B cell (primary cell): ENCODE data around the gene SPATA2L. TPM values are rescaled to one million over a fixed set of nuclear protein-coding genes. Genes with fewer than 3 reads are reported as not detected.
"Not testable (repeated sequence)": the region's sequence is repeated elsewhere in the genome, so short reads cannot be mapped to it uniquely, and the experiment has no call there.

Experiments
- ATAC-seq: fragments of 200-7000 bp; cut with Tn5 transposase; one replicate; pipeline ENCODE4 v1.10.0; 2021; ENCODE audit warnings: low read depth, mild to moderate bottlenecking, moderate number of reproducible peaks, moderate library complexity
- CTCF ChIA-PET: fragments of 350-600 bp; sonication (Branson Sonifier 250); formaldehyde crosslinking; loops from one replicate; lab custom pipeline; 2021; ENCODE audit warnings: antibody characterized with exemption, inconsistent platforms; lab: Charles Lee
- POLR2A ChIA-PET: fragments of 350-600 bp; sonication (Branson Sonifier 250); formaldehyde crosslinking; loops from one replicate; lab custom pipeline; 2021; ENCODE audit warnings: antibody characterized with exemption; lab: Charles Lee
- DNase-seq: peaks from one replicate; pipeline ENCODE4 v3.0.0; 2013
- H2AFZ ChIP-seq: 2 replicates; pipeline ENCODE4 v1.6.1; 2012; ENCODE audit warnings: mild to moderate bottlenecking, low read depth, low read length; ENCODE audit not compliant: insufficient read depth, poor library complexity, severe bottlenecking
- H3K27ac ChIP-seq, 2 donors: 1 replicate in 1 of 2; 2 replicates in 1 of 2; pipeline ENCODE4 v1.5.1; 2012 to 2013; ENCODE audit warnings: low read length in 2 of 2, mild to moderate bottlenecking in 2 of 2, moderate library complexity in 1 of 2
- H3K27me3 ChIP-seq, 4 experiments: fragments of 200-600 bp in 1 of 4; sonication (generic) in 1 of 4; replicated peaks in 1 of 4; 1 replicate in 2 of 4; 2 replicates in 2 of 4; pipeline versions ENCODE4 v1.6.1 to v1.7.0; 2013 to 2016; ENCODE audit warnings: low read length in 3 of 4, mild to moderate bottlenecking in 2 of 4, mixed read lengths in 1 of 4, moderate library complexity in 1 of 4; ENCODE audit not compliant: insufficient read depth in 4 of 4, control insufficient read depth in 3 of 4; ENCODE audit errors: control extremely low read depth in 1 of 4
- H3K36me3 ChIP-seq, 2 experiments: replicated peaks in 1 of 2; 1 replicate in 1 of 2; 2 replicates in 1 of 2; pipeline versions ENCODE4 v1.6.1 to v1.7.1; 2013; ENCODE audit warnings: low read length in 1 of 2; ENCODE audit not compliant: insufficient read depth in 2 of 2, control insufficient read depth in 1 of 2; ENCODE audit errors: control extremely low read depth in 1 of 2, extremely low read depth in 1 of 2
- H3K4me1 ChIP-seq, 2 donors: fragments of 200-600 bp in 1 of 2; sonication (generic) in 1 of 2; 1 replicate in 1 of 2; 2 replicates in 1 of 2; pipeline versions ENCODE4 v1.5.1 to v1.6.1; 2013 to 2017; ENCODE audit warnings: low read length in 2 of 2; ENCODE audit not compliant: control insufficient read depth in 2 of 2, insufficient read depth in 2 of 2
- H3K4me2 ChIP-seq: replicated peaks from 2 replicates; pipeline ENCODE3; 2012; ENCODE audit warnings: mild to moderate bottlenecking, low read depth, low read length; ENCODE audit not compliant: poor library complexity, severe bottlenecking
- H3K4me3 ChIP-seq, 5 experiments: fragments of 200-600 bp in 1 of 5; sonication (generic) in 1 of 5; 1 replicate in 3 of 5; 2 replicates in 2 of 5; pipeline versions ENCODE4 v1.5.1 to v1.7.0; 2011 to 2016; ENCODE audit warnings: low read length in 4 of 5, mild to moderate bottlenecking in 4 of 5, low read depth in 2 of 5, control low read depth in 1 of 5, moderate library complexity in 1 of 5; ENCODE audit not compliant: insufficient read depth in 1 of 5; ENCODE audit errors: control extremely low read depth in 1 of 5, extremely low read depth in 1 of 5
- H3K79me2 ChIP-seq: fragments of 200-600 bp; sonication (generic); one replicate; pipeline ENCODE4 v1.6.0; 2016; ENCODE audit warnings: low read length; ENCODE audit not compliant: control insufficient read depth, insufficient read depth
- H3K9ac ChIP-seq: fragments of 200-600 bp; sonication (generic); 2 replicates; pipeline ENCODE4 v1.6.1; 2017; ENCODE audit warnings: mild to moderate bottlenecking, low read length, moderate library complexity
- H3K9me3 ChIP-seq, 3 donors: one replicate each; pipeline versions ENCODE4 v1.6.1 to v1.7.1; 2013; ENCODE audit warnings: low read length in 2 of 3; ENCODE audit not compliant: control insufficient read depth in 2 of 3, insufficient read depth in 1 of 3; ENCODE audit errors: control extremely low read depth in 1 of 3
- H4K20me1 ChIP-seq: 2 replicates; pipeline ENCODE4 v1.6.0; 2012; ENCODE audit warnings: mild to moderate bottlenecking, low read length; ENCODE audit not compliant: insufficient read depth, control insufficient read depth, poor library complexity, severe bottlenecking
- H3K27ac Mint-ChIP-seq: one replicate; pipeline ENCODE4 v1.8.0; 2021; ENCODE audit warnings: mixed read lengths
- H3K27me3 Mint-ChIP-seq: one replicate; pipeline ENCODE4 v1.8.0; 2021; ENCODE audit warnings: mixed read lengths
- H3K4me1 Mint-ChIP-seq: one replicate; pipeline ENCODE4 v1.8.0; 2021; ENCODE audit warnings: mixed read lengths
- H3K4me3 Mint-ChIP-seq: one replicate; pipeline ENCODE4 v1.8.0; 2021; ENCODE audit warnings: mixed read lengths
- H3K9me3 Mint-ChIP-seq: one replicate; pipeline ENCODE4 v1.8.0; 2022; ENCODE audit warnings: mixed read lengths; ENCODE audit not compliant: insufficient read depth
- CTCF ChIP-seq: fragments of 200-600 bp; IDR thresholded peaks from one replicate; pipeline ENCODE4 v1.8.0; 2022; ENCODE audit warnings: antibody characterized with exemption, mild to moderate bottlenecking
- EZH2 ChIP-seq: IDR thresholded peaks from 2 replicates; pipeline ENCODE4 v1.6.1; 2012; ENCODE audit warnings: borderline replicate concordance, low read depth, mild to moderate bottlenecking, moderate library complexity, low read length; ENCODE audit not compliant: insufficient read depth, poor library complexity, severe bottlenecking
- WGBS: methylation state at CpG from one replicate; pipeline ENCODE4 v1.1.5; 2013; ENCODE audit warnings: missing lambda C conversion rate; ENCODE audit not compliant: insufficient coverage; 5-methylcytosine and 5-hydroxymethylcytosine counted together
- intact Hi-C: fragments of 100-400 bp; cut with micrococcal nuclease; formaldehyde crosslinking; loops from one replicate; pipeline ENCODE4 v1.10.0; 2022
- polyA plus RNA-seq: library from polyadenylated mRNA; depleted of rRNA; stranded (reverse); fragments of >200 nt; gene quantifications from 2 replicates; pipeline ENCODE4 v1.2.3, GENCODE V29; 2012
- total RNA-seq, 2 donors: library from RNA; stranded (reverse); fragments of 120-200 nt in 1 of 2; gene quantifications; 1 replicate in 1 of 2; 2 replicates in 1 of 2; pipeline versions ENCODE4 v1.2.3 to v1.2.4, GENCODE V29; 2013 to 2022

Gene SPATA2L
- total and polyA plus RNA-seq, 2 donors (not counting 1 experiment from before 2014, with no cell fraction given), result 16.4 to 32.1 TPM

GRCh38 chr16:89695086-89695874, 6.2 kb downstream of the SPATA2L start:
- TF ChIP-seq EZH2, result no peak
- no peak for TF ChIP-seq CTCF
- Mint-ChIP-seq H3K4me3 (no peak overlapping the region), H3K27ac (no peak overlapping the region), H3K4me1 (peaks cover 14% of the 10 kb centered on the region), H3K9me3 (no peaks in the 10 kb centered on the region), H3K27me3 (no peaks in the 10 kb centered on the region)
- H3K27ac ChIP-seq, result no peak overlapping the region
- peaks cover 12 to 24% of the 10 kb centered on the region in 2 donors for H3K4me1 ChIP-seq
- H3K9ac ChIP-seq, result no peak overlapping the region
- no peak overlapping the region for H3K4me2 ChIP-seq
- H3K9me3 ChIP-seq, result no peaks in the 10 kb centered on the region
- CTCF ChIA-PET, result no interaction called here
- peaks cover 49% of the 10 kb centered on the region for H4K20me1 ChIP-seq
- POLR2A ChIA-PET, result interaction anchor here (0.7 to 1.1 kb wide), 2 partner anchors 9 to 109 kb away, joined by 3 to 6 read pairs; partner anchors contain the start of gene CDK10
- H3K4me3 ChIP-seq, result no peak overlapping the region
- intact Hi-C loops, result no loop called here
- peaks cover 14% of the 10 kb centered on the region for H3K79me2 ChIP-seq
- H2AFZ ChIP-seq, result no peak overlapping the region
- no peaks in the 10 kb centered on the region for H3K27me3 ChIP-seq
- WGBS, result 97% methylated on average over 30 of the region's 31 CpGs
- ATAC-seq (no peak), DNase-seq (no peak)
- peaks cover 2 to 35% of the 10 kb centered on the region in 2 experiments for H3K36me3 ChIP-seq

GRCh38 chr16:89694784-89695085, 6.8 kb downstream of the SPATA2L start:
- DNase-seq, result peak; percentile 21
- H3K9me3 Mint-ChIP-seq, H3K27ac Mint-ChIP-seq, CTCF ChIA-PET, H3K27ac ChIP-seq, intact Hi-C loops, ATAC-seq, H3K4me2 ChIP-seq, H2AFZ ChIP-seq, H3K27me3 Mint-ChIP-seq, H3K27me3 ChIP-seq, H3K4me1 Mint-ChIP-seq, H3K4me3 Mint-ChIP-seq, H3K4me3 ChIP-seq, H3K9me3 ChIP-seq, H3K9ac ChIP-seq, POLR2A ChIA-PET: not testable (repeated sequence)
- peaks cover 2 to 35% of the 10 kb centered on the region in 2 experiments for H3K36me3 ChIP-seq
- peaks cover 7 to 18% of the 10 kb centered on the region in 2 donors for H3K4me1 ChIP-seq
- peaks cover 47% of the 10 kb centered on the region for H4K20me1 ChIP-seq
- WGBS, result 94% methylated on average over 23 of the region's 23 CpGs
- peaks cover 16% of the 10 kb centered on the region for H3K79me2 ChIP-seq
